Measurements from ENCODE around the gene TSPEAR. TPM values are rescaled to one million over a fixed set of nuclear protein-coding genes. Genes with fewer than 3 reads are reported as not detected.

TSPEAR gene
- total and polyA plus RNA-seq, 2 of the 13 experiments (the other 11 are each of a cell fraction or from before 2014, with no cell fraction given), result 0.07 to 0.32 TPM

GRCh38 chr21:44603109-44603875 lies 108.1 kb downstream of the TSPEAR start (continued):
- TF ChIP-seq, protein P1, sequence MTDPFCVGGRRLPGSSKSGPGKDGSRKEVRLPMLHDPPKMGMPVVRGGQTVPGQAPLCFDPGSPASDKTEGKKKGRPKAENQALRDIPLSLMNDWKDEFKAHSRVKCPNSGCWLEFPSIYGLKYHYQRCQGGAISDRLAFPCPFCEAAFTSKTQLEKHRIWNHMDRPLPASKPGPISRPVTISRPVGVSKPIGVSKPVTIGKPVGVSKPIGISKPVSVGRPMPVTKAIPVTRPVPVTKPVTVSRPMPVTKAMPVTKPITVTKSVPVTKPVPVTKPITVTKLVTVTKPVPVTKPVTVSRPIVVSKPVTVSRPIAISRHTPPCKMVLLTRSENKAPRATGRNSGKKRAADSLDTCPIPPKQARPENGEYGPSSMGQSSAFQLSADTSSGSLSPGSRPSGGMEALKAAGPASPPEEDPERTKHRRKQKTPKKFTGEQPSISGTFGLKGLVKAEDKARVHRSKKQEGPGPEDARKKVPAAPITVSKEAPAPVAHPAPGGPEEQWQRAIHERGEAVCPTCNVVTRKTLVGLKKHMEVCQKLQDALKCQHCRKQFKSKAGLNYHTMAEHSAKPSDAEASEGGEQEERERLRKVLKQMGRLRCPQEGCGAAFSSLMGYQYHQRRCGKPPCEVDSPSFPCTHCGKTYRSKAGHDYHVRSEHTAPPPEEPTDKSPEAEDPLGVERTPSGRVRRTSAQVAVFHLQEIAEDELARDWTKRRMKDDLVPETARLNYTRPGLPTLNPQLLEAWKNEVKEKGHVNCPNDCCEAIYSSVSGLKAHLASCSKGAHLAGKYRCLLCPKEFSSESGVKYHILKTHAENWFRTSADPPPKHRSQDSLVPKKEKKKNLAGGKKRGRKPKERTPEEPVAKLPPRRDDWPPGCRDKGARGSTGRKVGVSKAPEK (CRISPR knock-in tag; IDR thresholded peaks at IDR 0.05; ENCODE audit: borderline replicate concordance), result no peak
- no peak for TF ChIP-seq DPF2 (CRISPR knock-in tag; IDR thresholded peaks at IDR 0.05; ENCODE audit: borderline replicate concordance, low read depth)
- no peak for TF ChIP-seq ZSCAN25 (CRISPR knock-in tag; IDR thresholded peaks at IDR 0.05)
- no peak for TF ChIP-seq KLF15 (CRISPR knock-in tag; IDR thresholded peaks at IDR 0.05; ENCODE audit: borderline replicate concordance)
- no peak for TF ChIP-seq DMTF1 (CRISPR knock-in tag; IDR thresholded peaks at IDR 0.05)
- no peak for TF ChIP-seq ZNF546 (CRISPR knock-in tag; conservative IDR thresholded peaks at IDR 0.05)
- TF ChIP-seq SATB2 (CRISPR knock-in tag; IDR thresholded peaks at IDR 0.05), result no peak
- TF ChIP-seq HOXA7 (CRISPR knock-in tag; IDR thresholded peaks at IDR 0.05), result no peak
- TF ChIP-seq RAD51 (IDR thresholded peaks at IDR 0.05; ENCODE audit: borderline replicate concordance), result no peak
- TF ChIP-seq ZNF20 (CRISPR knock-in tag; IDR thresholded peaks at IDR 0.05), result no peak
- TF ChIP-seq ZNF34 (CRISPR knock-in tag; IDR thresholded peaks at IDR 0.05; ENCODE audit: borderline replicate concordance), result no peak
- TF ChIP-seq ATF7-NPFF (CRISPR knock-in tag; IDR thresholded peaks at IDR 0.05; ENCODE audit: low read depth), result no peak
